H1 (cell line): Measurements from ENCODE around the gene RPUSD3. TPM values are rescaled to one million over a fixed set of nuclear protein-coding genes. Genes with fewer than 3 reads are reported as not detected.

Experiments
- CBX5 ChIP-seq: fragments of 300-800, 300-1000 bp; sonication (generic); IDR thresholded peaks from 2 replicates; pipeline ENCODE4 v1.7.1; 2016; ENCODE audit warnings: antibody characterized with exemption, low read length, low read depth
- CREB1 ChIP-seq: IDR thresholded peaks from 2 replicates; pipeline ENCODE4 v1.6.1; 2012; ENCODE audit warnings: inconsistent platforms
- HDAC2 ChIP-seq, 2 experiments: fragments of 300-600 bp in 1 of 2; sonication (generic) in 1 of 2; IDR thresholded peaks; 2 replicates each; pipeline ENCODE4 v1.6.1; 2011 to 2012; ENCODE audit warnings: low read depth in 2 of 2, low read length in 2 of 2, mild to moderate bottlenecking in 2 of 2, moderate library complexity in 2 of 2, borderline replicate concordance in 1 of 2, inconsistent platforms in 1 of 2
- POLR2AphosphoS5 ChIP-seq: IDR thresholded peaks from 2 replicates; pipeline ENCODE4 v1.6.1; 2011; ENCODE audit warnings: low read depth, low read length
- SAP30 ChIP-seq: fragments of 300-600 bp; sonication (generic); IDR thresholded peaks from 2 replicates; pipeline ENCODE4 v1.7.1; 2012; ENCODE audit warnings: low read length, moderate library complexity, mild to moderate bottlenecking, inconsistent platforms; ENCODE audit not compliant: insufficient read depth, insufficient replicate concordance
- SUZ12 ChIP-seq: fragments of 200-600 bp; sonication (generic); IDR thresholded peaks from 2 replicates; pipeline ENCODE4 v1.6.1; 2012; ENCODE audit warnings: mild to moderate bottlenecking, inconsistent platforms, low read length, moderate library complexity, mixed read lengths
- polyA plus RNA-seq, 7 experiments: library from polyadenylated mRNA; depleted of rRNA in 3 of 7; stranded (reverse) in 5 of 7; unstranded in 2 of 7; fragments of >200 nt in 5 of 7; fragments of 200-250 nt in 2 of 7; gene quantifications; 1 replicate in 5 of 7; 2 replicates in 1 of 7; 4 replicates in 1 of 7; pipeline versions ENCODE4 v1.2.1 to v1.2.3, GENCODE V29; 2011 to 2013; ENCODE audit warnings: missing spikeins in 2 of 7, mixed read lengths in 2 of 7
- total RNA-seq: library from RNA; stranded (reverse); fragmentation: NEBNext Ultra II Directional; extraction: Animal tissue kit (Norgen Biotek cat#: 25700); gene quantifications from 2 replicates; pipeline ENCODE4 v1.2.1, GENCODE V29; 2021
- TF ChIP-seq, protein P1 (sequence below): fragments of 300-600 bp; sonication (generic); IDR thresholded peaks from 2 replicates; pipeline ENCODE4 v1.7.1; 2012; ENCODE audit warnings: low read length, moderate library complexity, mild to moderate bottlenecking, inconsistent platforms; ENCODE audit not compliant: insufficient replicate concordance

Gene RPUSD3
- total and polyA plus RNA-seq, 2 of the 8 experiments (the other 6 are each of a cell fraction or from before 2014, with no cell fraction given): 68.4 to 154 TPM

DNA sequence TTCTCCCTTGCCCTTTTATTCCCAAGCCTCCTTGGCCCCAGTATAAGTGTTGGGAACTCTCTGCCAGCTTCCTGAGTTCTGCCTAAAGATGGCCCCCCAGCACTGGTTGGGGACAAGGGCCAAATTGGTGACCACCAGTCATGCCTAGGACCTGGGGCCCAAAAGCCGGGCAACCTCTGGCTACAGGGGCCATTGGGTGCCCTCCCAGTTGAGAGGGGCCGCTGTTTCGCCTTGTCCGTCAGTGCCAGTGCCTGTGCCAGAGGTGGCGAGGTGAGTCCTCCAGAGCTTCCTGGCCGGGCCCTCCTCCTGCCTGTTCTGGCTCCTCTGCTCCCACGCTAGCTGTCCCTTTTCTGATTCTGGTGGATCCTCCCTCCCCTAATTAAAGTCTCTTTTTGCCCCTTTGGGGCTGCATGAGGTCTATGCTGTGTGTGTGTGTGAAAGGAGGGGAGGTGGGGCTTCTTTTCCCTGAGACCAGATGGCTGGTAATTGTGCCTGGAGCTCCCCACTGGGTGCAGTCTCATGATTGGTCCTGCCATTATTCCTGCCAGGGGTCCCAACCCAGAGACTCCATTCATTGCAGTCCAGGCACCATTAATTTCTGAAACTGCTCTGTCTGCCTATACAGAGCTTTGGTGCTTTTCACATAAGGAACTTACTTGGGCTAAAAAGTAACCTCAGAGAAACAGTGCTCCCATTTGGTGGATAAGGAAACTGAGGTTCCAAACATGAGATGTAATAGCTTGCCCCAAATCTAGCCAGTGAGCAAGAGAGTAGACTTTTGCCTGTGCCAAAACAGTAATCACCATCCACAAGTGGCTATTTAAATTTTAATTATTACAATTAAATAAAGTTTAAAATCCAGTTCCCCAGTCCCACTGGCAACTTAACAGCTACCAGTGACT is 36.9 kb downstream of the RPUSD3 start (continued):
- TF ChIP-seq, protein P1, sequence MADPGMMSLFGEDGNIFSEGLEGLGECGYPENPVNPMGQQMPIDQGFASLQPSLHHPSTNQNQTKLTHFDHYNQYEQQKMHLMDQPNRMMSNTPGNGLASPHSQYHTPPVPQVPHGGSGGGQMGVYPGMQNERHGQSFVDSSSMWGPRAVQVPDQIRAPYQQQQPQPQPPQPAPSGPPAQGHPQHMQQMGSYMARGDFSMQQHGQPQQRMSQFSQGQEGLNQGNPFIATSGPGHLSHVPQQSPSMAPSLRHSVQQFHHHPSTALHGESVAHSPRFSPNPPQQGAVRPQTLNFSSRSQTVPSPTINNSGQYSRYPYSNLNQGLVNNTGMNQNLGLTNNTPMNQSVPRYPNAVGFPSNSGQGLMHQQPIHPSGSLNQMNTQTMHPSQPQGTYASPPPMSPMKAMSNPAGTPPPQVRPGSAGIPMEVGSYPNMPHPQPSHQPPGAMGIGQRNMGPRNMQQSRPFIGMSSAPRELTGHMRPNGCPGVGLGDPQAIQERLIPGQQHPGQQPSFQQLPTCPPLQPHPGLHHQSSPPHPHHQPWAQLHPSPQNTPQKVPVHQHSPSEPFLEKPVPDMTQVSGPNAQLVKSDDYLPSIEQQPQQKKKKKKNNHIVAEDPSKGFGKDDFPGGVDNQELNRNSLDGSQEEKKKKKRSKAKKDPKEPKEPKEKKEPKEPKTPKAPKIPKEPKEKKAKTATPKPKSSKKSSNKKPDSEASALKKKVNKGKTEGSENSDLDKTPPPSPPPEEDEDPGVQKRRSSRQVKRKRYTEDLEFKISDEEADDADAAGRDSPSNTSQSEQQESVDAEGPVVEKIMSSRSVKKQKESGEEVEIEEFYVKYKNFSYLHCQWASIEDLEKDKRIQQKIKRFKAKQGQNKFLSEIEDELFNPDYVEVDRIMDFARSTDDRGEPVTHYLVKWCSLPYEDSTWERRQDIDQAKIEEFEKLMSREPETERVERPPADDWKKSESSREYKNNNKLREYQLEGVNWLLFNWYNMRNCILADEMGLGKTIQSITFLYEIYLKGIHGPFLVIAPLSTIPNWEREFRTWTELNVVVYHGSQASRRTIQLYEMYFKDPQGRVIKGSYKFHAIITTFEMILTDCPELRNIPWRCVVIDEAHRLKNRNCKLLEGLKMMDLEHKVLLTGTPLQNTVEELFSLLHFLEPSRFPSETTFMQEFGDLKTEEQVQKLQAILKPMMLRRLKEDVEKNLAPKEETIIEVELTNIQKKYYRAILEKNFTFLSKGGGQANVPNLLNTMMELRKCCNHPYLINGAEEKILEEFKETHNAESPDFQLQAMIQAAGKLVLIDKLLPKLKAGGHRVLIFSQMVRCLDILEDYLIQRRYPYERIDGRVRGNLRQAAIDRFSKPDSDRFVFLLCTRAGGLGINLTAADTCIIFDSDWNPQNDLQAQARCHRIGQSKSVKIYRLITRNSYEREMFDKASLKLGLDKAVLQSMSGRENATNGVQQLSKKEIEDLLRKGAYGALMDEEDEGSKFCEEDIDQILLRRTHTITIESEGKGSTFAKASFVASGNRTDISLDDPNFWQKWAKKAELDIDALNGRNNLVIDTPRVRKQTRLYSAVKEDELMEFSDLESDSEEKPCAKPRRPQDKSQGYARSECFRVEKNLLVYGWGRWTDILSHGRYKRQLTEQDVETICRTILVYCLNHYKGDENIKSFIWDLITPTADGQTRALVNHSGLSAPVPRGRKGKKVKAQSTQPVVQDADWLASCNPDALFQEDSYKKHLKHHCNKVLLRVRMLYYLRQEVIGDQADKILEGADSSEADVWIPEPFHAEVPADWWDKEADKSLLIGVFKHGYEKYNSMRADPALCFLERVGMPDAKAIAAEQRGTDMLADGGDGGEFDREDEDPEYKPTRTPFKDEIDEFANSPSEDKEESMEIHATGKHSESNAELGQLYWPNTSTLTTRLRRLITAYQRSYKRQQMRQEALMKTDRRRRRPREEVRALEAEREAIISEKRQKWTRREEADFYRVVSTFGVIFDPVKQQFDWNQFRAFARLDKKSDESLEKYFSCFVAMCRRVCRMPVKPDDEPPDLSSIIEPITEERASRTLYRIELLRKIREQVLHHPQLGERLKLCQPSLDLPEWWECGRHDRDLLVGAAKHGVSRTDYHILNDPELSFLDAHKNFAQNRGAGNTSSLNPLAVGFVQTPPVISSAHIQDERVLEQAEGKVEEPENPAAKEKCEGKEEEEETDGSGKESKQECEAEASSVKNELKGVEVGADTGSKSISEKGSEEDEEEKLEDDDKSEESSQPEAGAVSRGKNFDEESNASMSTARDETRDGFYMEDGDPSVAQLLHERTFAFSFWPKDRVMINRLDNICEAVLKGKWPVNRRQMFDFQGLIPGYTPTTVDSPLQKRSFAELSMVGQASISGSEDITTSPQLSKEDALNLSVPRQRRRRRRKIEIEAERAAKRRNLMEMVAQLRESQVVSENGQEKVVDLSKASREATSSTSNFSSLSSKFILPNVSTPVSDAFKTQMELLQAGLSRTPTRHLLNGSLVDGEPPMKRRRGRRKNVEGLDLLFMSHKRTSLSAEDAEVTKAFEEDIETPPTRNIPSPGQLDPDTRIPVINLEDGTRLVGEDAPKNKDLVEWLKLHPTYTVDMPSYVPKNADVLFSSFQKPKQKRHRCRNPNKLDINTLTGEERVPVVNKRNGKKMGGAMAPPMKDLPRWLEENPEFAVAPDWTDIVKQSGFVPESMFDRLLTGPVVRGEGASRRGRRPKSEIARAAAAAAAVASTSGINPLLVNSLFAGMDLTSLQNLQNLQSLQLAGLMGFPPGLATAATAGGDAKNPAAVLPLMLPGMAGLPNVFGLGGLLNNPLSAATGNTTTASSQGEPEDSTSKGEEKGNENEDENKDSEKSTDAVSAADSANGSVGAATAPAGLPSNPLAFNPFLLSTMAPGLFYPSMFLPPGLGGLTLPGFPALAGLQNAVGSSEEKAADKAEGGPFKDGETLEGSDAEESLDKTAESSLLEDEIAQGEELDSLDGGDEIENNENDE: no peak
- 0 out of 2 replicates have a peak, but pooled peaks have one; percentile 2 for TF ChIP-seq POLR2AphosphoS5
- TF ChIP-seq SUZ12: no peak
- no peak for TF ChIP-seq SAP30
- TF ChIP-seq HDAC2 (IDR thresholded peaks at IDR 0.05; ENCODE audit: borderline replicate concordance in 1 of 2, low read depth in 2 of 2, low read length in 2 of 2): no peak
- TF ChIP-seq CBX5: no peak
- TF ChIP-seq CREB1: no peak
